ENCODE measurements around the gene NUDT7. TPM values are rescaled to one million over a fixed set of nuclear protein-coding genes. Genes with fewer than 3 reads are reported as not detected.

The NUDT7 gene
- total and polyA plus RNA-seq, 9 of the 15 experiments (the other 6 are each of a cell fraction or from before 2014, with no cell fraction given) = 5.6 to 24.2 (median 10.5) TPM

GRCh38 chr16:77739559-77739892, 17.2 kb downstream of the NUDT7 start (continued):
- TF ChIP-seq ZNF140 (CRISPR knock-in tag; IDR thresholded peaks at IDR 0.05) = 0 out of 2 replicates have a peak, but pooled peaks have one; percentile 22
- no peak for TF ChIP-seq ZFP91 (CRISPR knock-in tag; IDR thresholded peaks at IDR 0.05)
- TF ChIP-seq NR0B1 (IDR thresholded peaks at IDR 0.05; ENCODE audit: partially characterized antibody) = no peak
- no peak for TF ChIP-seq CGGBP1 (CRISPR knock-in tag; IDR thresholded peaks at IDR 0.05)
- no peak for TF ChIP-seq SFPQ (IDR thresholded peaks at IDR 0.05; ENCODE audit: low read depth, low read length)
- TF ChIP-seq PTTG1 (tag; IDR thresholded peaks at IDR 0.05; ENCODE audit: low read depth) = peak; percentile 91
- TF ChIP-seq MAZ (CRISPR knock-in tag; conservative IDR thresholded peaks at IDR 0.05 in 1 of 2, IDR thresholded peaks at IDR 0.05 in 1 of 2) = 0 out of 4 replicates have a peak, but pooled peaks of 1 of the 2 experiments have one; percentile 40
- no peak for TF ChIP-seq BRD4 (IDR thresholded peaks at IDR 0.05)
- peak; percentile 92 for TF ChIP-seq HIVEP1 (CRISPR knock-in tag; IDR thresholded peaks at IDR 0.05)
- TF ChIP-seq U2AF2 (optimal IDR thresholded peaks at IDR 0.05; ENCODE audit: low read depth, low read length) = no peak
- no peak for TF ChIP-seq ZNF830 (CRISPR knock-in tag; IDR thresholded peaks at IDR 0.05)
- TF ChIP-seq PYGO2 (tag; IDR thresholded peaks at IDR 0.05) = peak; percentile 97
- no peak for TF ChIP-seq PHF21A (IDR thresholded peaks at IDR 0.05; ENCODE audit: borderline replicate concordance, low read depth)
- no peak for TF ChIP-seq MTA2 (IDR thresholded peaks at IDR 0.05; ENCODE audit: low read depth)
- TF ChIP-seq TAF15 (IDR thresholded peaks at IDR 0.05; ENCODE audit: low read depth, low read length) = no peak
- 0 out of 2 replicates have a peak, but pooled peaks have one; percentile 26 for TF ChIP-seq ATF4 (CRISPR knock-in tag; IDR thresholded peaks at IDR 0.05)

Data from K562 (cell line).